Breast epithelium (tissue), 4 donors: ENCODE data around the gene STAT6. TPM values are rescaled to one million over a fixed set of nuclear protein-coding genes. Genes with fewer than 3 reads are reported as not detected.
"Not testable (repeated sequence)": the region's sequence is repeated elsewhere in the genome, so short reads cannot be mapped to it uniquely, and the experiment has no call there.

Source experiments
- DNase-seq, 2 donors: peaks; one replicate each; pipeline ENCODE4 v3.0.0-alpha.2; 2019; ENCODE audit warnings: low spot score in 2 of 2
- H3K27ac ChIP-seq, 2 donors: fragments of 200-600 bp; sonication (generic) in 1 of 2; one replicate each; pipeline ENCODE4 v1.5.1; 2016 to 2019; ENCODE audit warnings: mild to moderate bottlenecking in 1 of 2
- H3K27me3 ChIP-seq, 2 donors: fragments of 200-600 bp; sonication (generic) in 1 of 2; one replicate each; pipeline versions ENCODE4 v1.5.1 to v1.6.0; 2017 to 2019; ENCODE audit warnings: control low read depth in 1 of 2, mild to moderate bottlenecking in 1 of 2
- H3K36me3 ChIP-seq: fragments of 200-600 bp; one replicate; pipeline ENCODE4 v1.5.1; 2019
- H3K4me1 ChIP-seq, 2 donors: fragments of 200-600 bp; sonication (generic); one replicate each; pipeline ENCODE4 v1.5.1; 2016 to 2019; ENCODE audit warnings: control low read depth in 1 of 2
- H3K4me3 ChIP-seq, 3 donors: fragments of 200-600 bp; sonication (generic); 1 replicate in 2 of 3; 2 replicates in 1 of 3; pipeline ENCODE4 v1.5.1; 2016 to 2019; ENCODE audit warnings: mild to moderate bottlenecking in 3 of 3, moderate library complexity in 2 of 3
- H3K9me3 ChIP-seq, 2 donors: fragments of 200-600 bp; sonication (generic) in 1 of 2; one replicate each; pipeline ENCODE4 v1.5.1; 2016 to 2019; ENCODE audit warnings: control low read depth in 1 of 2
- POLR2A ChIP-seq: fragments of 450-650 bp; IDR thresholded peaks from one replicate; pipeline ENCODE4 v1.6.1; 2016; ENCODE audit warnings: antibody characterized with exemption, mild to moderate bottlenecking, moderate library complexity
- POLR2AphosphoS5 ChIP-seq, 3 donors: sonication (generic); formaldehyde crosslinking; IDR thresholded peaks; one replicate each; pipeline ENCODE4 v1.6.1; 2017; ENCODE audit warnings: antibody characterized with exemption in 3 of 3
- intact Hi-C: fragments of 100-400 bp; cut with DNase I; formaldehyde crosslinking; loops from one replicate; pipeline ENCODE4 v1.15.1; 2023; ENCODE audit warnings: low total_unique reads
- total RNA-seq, 3 donors: library from RNA; depleted of rRNA; stranded (reverse); fragments of >200 nt; gene quantifications; one replicate each; pipeline ENCODE4 v1.1.0, GENCODE V29; 2016
- TF ChIP-seq, protein P1 (sequence below), 3 donors: fragments of 450-650 bp; IDR thresholded peaks; one replicate each; pipeline ENCODE4 v1.5.1; 2016 to 2017; ENCODE audit warnings: antibody characterized with exemption in 3 of 3, mild to moderate bottlenecking in 3 of 3, moderate library complexity in 3 of 3

Gene STAT6
- total RNA-seq, 3 donors from 2014 or later, result 139 to 147 (median 146) TPM

DNA sequence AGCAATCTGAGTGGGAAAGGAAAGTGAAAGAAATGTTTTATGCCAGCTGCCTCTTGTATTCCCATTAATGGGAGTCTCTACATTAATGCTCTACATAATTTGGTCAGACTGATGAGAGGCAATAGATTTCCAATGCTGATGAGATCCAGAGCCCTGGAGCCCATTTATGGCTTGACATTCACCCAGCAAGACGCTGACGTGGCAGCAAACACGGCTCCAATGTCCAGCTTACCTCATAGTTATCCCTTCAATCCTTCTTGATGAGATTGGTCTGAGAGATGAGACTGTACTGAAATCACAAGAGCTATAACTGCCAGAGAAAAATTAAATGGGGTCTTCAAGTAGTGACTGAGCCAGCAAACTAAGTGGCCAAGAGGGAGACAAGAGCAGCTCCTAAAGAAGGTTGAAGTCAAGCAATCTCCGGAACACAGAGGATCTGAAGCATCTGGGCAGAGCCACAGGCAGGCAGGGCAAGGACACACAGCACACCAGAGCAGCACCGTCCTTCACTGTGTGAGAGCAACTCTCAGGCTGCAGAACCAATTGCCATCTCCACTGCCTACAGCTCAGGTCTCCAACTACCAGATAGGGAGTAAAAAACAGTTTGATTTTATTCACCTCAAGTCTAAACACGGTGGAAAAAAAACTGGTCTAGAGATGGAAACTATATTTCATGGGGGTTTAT is 54.0 kb downstream of the STAT6 start:
- peaks cover 5% of the 10 kb centered on the region for H3K36me3 ChIP-seq
- no peaks in the 10 kb centered on the region for H3K9me3 ChIP-seq
- intact Hi-C loops, result no loop called here
- H3K27me3 ChIP-seq, result no peaks in the 10 kb centered on the region
- no peak for DNase-seq
- H3K4me3 ChIP-seq, result no peak overlapping the region
- no peak for TF ChIP-seq POLR2AphosphoS5 (IDR thresholded peaks at IDR 0.05)
- H3K4me1 ChIP-seq, result no peaks in the 10 kb centered on the region
- no peak overlapping the region for H3K27ac ChIP-seq

DNA sequence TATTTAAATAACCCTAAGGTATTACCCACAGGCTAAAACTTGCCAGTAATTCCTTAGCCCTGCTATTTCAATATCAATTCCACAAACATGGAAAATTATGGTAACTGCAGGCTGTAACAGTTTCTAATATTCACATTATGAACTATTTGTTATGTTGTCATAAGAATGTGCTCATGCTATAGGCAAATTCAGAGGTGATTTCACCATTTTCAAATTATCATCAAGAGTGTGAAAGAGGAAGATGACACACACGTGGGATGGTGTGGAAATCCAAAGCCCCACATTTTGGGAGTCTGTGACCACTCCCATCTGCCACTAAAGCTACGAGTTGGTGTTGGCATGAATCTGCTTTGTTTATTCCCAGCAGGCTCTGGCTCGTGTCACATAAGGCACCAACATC is 55.3 kb downstream of the STAT6 start:
- H3K27me3 ChIP-seq, result no peaks in the 10 kb centered on the region
- DNase-seq, result no peak
- H3K4me3 ChIP-seq, result no peak overlapping the region
- H3K36me3 ChIP-seq, result peaks cover 5% of the 10 kb centered on the region
- TF ChIP-seq POLR2AphosphoS5 (IDR thresholded peaks at IDR 0.05), result no peak
- TF ChIP-seq, protein P1, sequence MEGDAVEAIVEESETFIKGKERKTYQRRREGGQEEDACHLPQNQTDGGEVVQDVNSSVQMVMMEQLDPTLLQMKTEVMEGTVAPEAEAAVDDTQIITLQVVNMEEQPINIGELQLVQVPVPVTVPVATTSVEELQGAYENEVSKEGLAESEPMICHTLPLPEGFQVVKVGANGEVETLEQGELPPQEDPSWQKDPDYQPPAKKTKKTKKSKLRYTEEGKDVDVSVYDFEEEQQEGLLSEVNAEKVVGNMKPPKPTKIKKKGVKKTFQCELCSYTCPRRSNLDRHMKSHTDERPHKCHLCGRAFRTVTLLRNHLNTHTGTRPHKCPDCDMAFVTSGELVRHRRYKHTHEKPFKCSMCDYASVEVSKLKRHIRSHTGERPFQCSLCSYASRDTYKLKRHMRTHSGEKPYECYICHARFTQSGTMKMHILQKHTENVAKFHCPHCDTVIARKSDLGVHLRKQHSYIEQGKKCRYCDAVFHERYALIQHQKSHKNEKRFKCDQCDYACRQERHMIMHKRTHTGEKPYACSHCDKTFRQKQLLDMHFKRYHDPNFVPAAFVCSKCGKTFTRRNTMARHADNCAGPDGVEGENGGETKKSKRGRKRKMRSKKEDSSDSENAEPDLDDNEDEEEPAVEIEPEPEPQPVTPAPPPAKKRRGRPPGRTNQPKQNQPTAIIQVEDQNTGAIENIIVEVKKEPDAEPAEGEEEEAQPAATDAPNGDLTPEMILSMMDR (IDR thresholded peaks at IDR 0.05), result no peak
- no peak for TF ChIP-seq POLR2A
- intact Hi-C loops, result no loop called here
- H3K9me3 ChIP-seq, result no peaks in the 10 kb centered on the region
- H3K4me1 ChIP-seq, result no peaks in the 10 kb centered on the region
- H3K27ac ChIP-seq, result no peak overlapping the region

DNA sequence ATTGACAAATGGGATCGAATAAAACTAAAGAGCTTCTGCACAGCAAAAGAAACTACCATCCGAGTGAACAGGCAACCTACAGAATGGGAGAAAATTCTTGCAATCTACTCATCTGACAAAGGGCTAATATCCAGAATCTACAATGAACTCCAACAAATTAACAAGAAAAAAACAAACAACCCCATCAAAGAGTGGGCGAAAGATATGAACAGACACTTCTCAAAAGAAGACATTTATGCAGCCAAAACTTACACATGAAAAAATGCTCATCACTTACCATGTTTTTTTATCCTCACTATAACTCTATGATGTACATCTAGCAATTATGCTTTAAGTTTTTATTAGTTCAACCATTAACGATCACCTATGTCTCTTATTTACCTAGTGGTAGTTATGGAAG is 57.3 kb downstream of the STAT6 start:
- H3K36me3 ChIP-seq, DNase-seq, H3K27ac ChIP-seq, H3K4me3 ChIP-seq, H3K27me3 ChIP-seq, H3K4me1 ChIP-seq, intact Hi-C loops, H3K9me3 ChIP-seq: not testable (repeated sequence)

DNA sequence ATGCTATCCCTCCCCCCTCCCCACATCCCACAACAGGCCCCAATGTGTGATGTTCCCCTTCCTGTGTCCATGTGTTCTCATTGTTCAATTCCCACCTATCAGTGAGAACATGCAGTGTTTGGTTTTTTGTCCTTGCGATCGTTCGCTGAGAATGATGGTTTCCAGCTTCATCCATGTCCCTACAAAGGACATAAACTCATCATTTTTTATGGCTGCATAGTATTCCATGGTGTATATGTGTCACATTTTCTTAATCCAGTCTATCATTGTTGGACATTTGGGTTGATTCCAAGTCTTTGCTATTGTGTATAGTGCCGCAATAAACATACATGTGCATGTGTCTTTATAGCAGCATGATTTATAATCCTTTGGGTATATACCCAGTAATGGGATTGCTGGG is 58.0 kb downstream of the STAT6 start:
- H3K9me3 ChIP-seq, DNase-seq, intact Hi-C loops, H3K4me3 ChIP-seq, H3K36me3 ChIP-seq, H3K4me1 ChIP-seq, H3K27me3 ChIP-seq, H3K27ac ChIP-seq: not testable (repeated sequence)

DNA sequence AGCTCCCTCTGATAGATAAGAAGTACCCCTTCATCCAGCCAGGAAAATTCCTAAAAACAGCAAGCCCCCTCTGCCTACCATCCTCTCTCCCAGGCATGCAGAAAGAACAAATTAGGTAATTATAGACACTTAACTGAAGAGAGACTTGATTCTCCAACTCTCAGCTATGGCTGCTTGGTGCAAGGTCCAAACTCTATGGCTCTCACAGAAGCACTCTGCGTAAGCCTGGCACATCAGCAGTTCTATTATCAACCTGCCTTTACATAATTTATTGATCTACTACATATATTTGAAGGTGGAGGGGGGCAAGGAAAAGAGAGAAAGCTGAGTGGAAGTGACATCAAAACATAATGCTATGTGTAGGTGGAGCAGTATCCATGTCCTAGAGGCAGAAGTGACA is 60.2 kb downstream of the STAT6 start:
- H3K4me1 ChIP-seq, result no peaks in the 10 kb centered on the region
- intact Hi-C loops, result no loop called here
- TF ChIP-seq POLR2AphosphoS5 (IDR thresholded peaks at IDR 0.05) (no peak), POLR2A (no peak)
- TF ChIP-seq, protein P1 (IDR thresholded peaks at IDR 0.05), result no peak
- no peak for DNase-seq
- H3K27me3 ChIP-seq, result no peaks in the 10 kb centered on the region
- H3K9me3 ChIP-seq, result no peaks in the 10 kb centered on the region
- no peaks in the 10 kb centered on the region for H3K36me3 ChIP-seq
- no peak overlapping the region for H3K4me3 ChIP-seq
- H3K27ac ChIP-seq, result no peak overlapping the region

DNA sequence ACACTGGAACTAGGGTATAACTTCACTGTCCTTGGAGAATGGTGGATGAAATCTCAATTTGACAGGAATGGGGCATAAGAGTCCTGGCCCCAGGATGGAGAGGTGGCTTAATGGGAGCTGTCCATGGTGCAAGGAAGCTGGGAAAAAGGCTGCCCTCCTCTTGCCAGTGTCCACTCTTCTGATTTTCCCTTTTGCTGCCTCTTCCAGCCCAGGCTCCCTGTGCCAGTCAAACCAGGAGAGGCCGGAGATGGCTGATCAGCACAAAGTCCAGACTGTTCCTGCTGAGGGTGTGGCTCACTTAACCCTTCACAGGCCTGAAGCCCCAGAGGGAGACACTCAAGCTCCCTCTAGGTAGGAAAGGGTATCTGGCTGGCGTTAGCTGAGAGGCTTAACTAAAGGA is 61.3 kb downstream of the STAT6 start, which contains the start of gene MYO1A:
TSS of gene MYO1A (minus strand) at position 240 of the 400 bp plus-strand sequence. CDS start 1,806 bp downstream, outside the sequence.
- no peaks in the 10 kb centered on the region for H3K4me1 ChIP-seq
- no peaks in the 10 kb centered on the region for H3K27me3 ChIP-seq
- H3K27ac ChIP-seq, result no peak within 1 kb of the TSS
- intact Hi-C loops, result no loop called here
- TF ChIP-seq POLR2A (no peak), POLR2AphosphoS5 (IDR thresholded peaks at IDR 0.05) (no peak)
- TF ChIP-seq, protein P1 (IDR thresholded peaks at IDR 0.05), result no peak
- no peak within 1 kb of the TSS for H3K4me3 ChIP-seq
- no peaks in the 10 kb centered on the region for H3K36me3 ChIP-seq
- H3K9me3 ChIP-seq, result no peaks in the 10 kb centered on the region
- no peak for DNase-seq

DNA sequence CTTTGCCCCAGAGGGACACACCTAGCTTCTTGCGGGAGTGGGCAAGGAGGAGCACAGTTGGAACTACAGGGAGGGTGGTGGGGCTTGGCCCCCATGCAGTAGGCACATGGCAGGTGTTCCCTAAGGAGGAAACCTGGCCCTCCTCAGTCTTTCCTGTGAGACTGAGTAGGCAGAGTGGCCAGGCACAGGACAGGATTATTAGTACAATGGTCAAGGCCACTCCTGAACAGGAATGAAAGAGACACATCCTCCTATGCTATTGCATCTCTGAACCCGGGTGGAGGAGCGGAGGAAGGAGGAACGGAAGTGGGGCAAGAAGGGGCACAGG is 62.1 kb downstream of the STAT6 start:
- DNase-seq, result no peak
- intact Hi-C loops, result no loop called here
- no peaks in the 10 kb centered on the region for H3K9me3 ChIP-seq
- no peak overlapping the region for H3K27ac ChIP-seq
- TF ChIP-seq, protein P1 (IDR thresholded peaks at IDR 0.05), result no peak
- TF ChIP-seq POLR2A (no peak), POLR2AphosphoS5 (IDR thresholded peaks at IDR 0.05) (no peak)
- H3K36me3 ChIP-seq, result no peaks in the 10 kb centered on the region
- no peaks in the 10 kb centered on the region for H3K4me1 ChIP-seq
- H3K27me3 ChIP-seq, result no peaks in the 10 kb centered on the region
- no peak overlapping the region for H3K4me3 ChIP-seq
